Esophagus (tissue), 2 donors: ENCODE results near the gene POU2F2. TPM values are rescaled to one million over a fixed set of nuclear protein-coding genes. Genes with fewer than 3 reads are reported as not detected.
"Not testable (repeated sequence)": the region's sequence is repeated elsewhere in the genome, so short reads cannot be mapped to it uniquely, and the experiment has no call there.

Experiments used
- H3K27ac ChIP-seq, 2 donors: one replicate each; pipeline ENCODE4 v1.5.1; 2013; ENCODE audit warnings: low read depth in 2 of 2, mild to moderate bottlenecking in 2 of 2, inconsistent platforms in 1 of 2, low read length in 1 of 2, moderate library complexity in 1 of 2
- H3K27me3 ChIP-seq, 2 donors: one replicate each; pipeline ENCODE4 v1.6.1; 2013; ENCODE audit warnings: low read length in 2 of 2, control low read depth in 1 of 2, mild to moderate bottlenecking in 1 of 2; ENCODE audit not compliant: insufficient read depth in 2 of 2, control insufficient read depth in 1 of 2
- H3K36me3 ChIP-seq, 2 donors: one replicate each; pipeline ENCODE4 v1.6.1; 2013; ENCODE audit warnings: low read length in 1 of 2; ENCODE audit not compliant: control insufficient read depth in 2 of 2, insufficient read depth in 2 of 2
- H3K4me1 ChIP-seq, 2 donors: one replicate each; pipeline ENCODE4 v1.6.1; 2013; ENCODE audit warnings: low read length in 1 of 2; ENCODE audit not compliant: control insufficient read depth in 2 of 2, insufficient read depth in 2 of 2
- H3K4me3 ChIP-seq, 2 donors: one replicate each; pipeline ENCODE4 v1.5.1; 2013; ENCODE audit warnings: low read length in 2 of 2, mild to moderate bottlenecking in 2 of 2, low read depth in 1 of 2, moderate library complexity in 1 of 2
- H3K9me3 ChIP-seq, 2 donors: one replicate each; pipeline ENCODE4 v1.6.1; 2013; ENCODE audit warnings: mild to moderate bottlenecking in 2 of 2, low read depth in 1 of 2, low read length in 1 of 2, moderate library complexity in 1 of 2; ENCODE audit not compliant: control insufficient read depth in 2 of 2, insufficient read depth in 1 of 2
- WGBS, 2 donors: extraction: QIAGEN DNeasy Blood & Tissue Kit; methylation state at CpG; one replicate each; pipeline ENCODE4 v1.1.7; 2013; 5-methylcytosine and 5-hydroxymethylcytosine counted together
- polyA plus RNA-seq, 2 donors: library from polyadenylated mRNA; stranded (reverse); fragments of 200-250 nt; gene quantifications; one replicate each; pipeline ENCODE4 v1.2.3, GENCODE V29; 2013
- donor health status: healthy with polysubstance abuse.
- donor health status: Bipolar disorder and iron deficiency.

POU2F2 gene
- polyA plus RNA-seq, 2 donors = 0.39 to 0.79 TPM

- no peaks in the 10 kb centered on the region for H3K9me3 ChIP-seq
- no peaks in the 10 kb centered on the region for H3K36me3 ChIP-seq
- no peak overlapping the region for H3K27ac ChIP-seq
- WGBS, 2 donors = 84 to 93% methylated on average over 7 of the region's 7 CpGs
- H3K27me3 ChIP-seq = no peaks in the 10 kb centered on the region
- H3K4me3 ChIP-seq = no peak overlapping the region
- peaks cover 0 to 5% of the 10 kb centered on the region in 2 donors for H3K4me1 ChIP-seq
These were observed 86.7 kb downstream of the POU2F2 start for GRCh38 chr19:42045575-42045974.

GRCh38 chr19:42042455-42043170 is 89.6 kb downstream of the POU2F2 start:
- Histone ChIP-seq H3K27ac (no peak overlapping the region), H3K4me3 (no peak overlapping the region), H3K27me3 (no peaks in the 10 kb centered on the region), H3K9me3 (no peaks in the 10 kb centered on the region), H3K36me3 (no peaks in the 10 kb centered on the region), H3K4me1 (no peaks in the 10 kb centered on the region)
- 90 to 91% methylated on average over 30 of the region's 30 CpGs for WGBS, 2 donors

GRCh38 chr19:42040491-42040890 is 91.8 kb downstream of the POU2F2 start:
- H3K27ac ChIP-seq, H3K36me3 ChIP-seq, H3K4me1 ChIP-seq, H3K27me3 ChIP-seq, H3K4me3 ChIP-seq, H3K9me3 ChIP-seq: not testable (repeated sequence)
- WGBS, 2 donors = 58 to 62% methylated on average over 9 of the region's 9 CpGs

- no peak overlapping the region for H3K4me3 ChIP-seq
These were observed 92.2 kb downstream of the POU2F2 start for GRCh38 chr19:42040031-42040430.

DNA sequence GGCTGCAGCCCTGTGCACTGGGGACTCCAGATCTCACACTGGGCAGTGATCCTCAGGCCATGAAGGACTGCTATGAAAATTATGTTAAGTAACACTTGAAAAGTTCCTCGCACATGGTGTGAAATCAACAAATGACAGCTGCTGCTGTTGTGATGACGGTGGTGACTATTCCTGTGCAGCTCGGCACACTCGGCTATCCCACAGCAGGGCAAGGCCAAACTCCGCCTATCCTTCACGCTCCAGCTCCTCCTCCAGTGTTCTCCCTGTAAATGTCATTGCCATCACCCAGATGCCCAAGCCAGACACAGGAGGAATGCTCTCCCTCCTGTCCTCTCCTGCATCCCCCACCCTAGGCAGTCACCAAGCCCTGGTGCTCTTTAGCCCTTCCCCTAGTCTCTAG is 93.6 kb downstream of the POU2F2 start:
- Histone ChIP-seq H3K9me3 (no peaks in the 10 kb centered on the region), H3K36me3 (no peaks in the 10 kb centered on the region), H3K4me1 (no peaks in the 10 kb centered on the region), H3K4me3 (no peak overlapping the region), H3K27me3 (no peaks in the 10 kb centered on the region), H3K27ac (no peak overlapping the region)
- 69 to 78% methylated on average over 6 of the region's 6 CpGs for WGBS, 2 donors

More at GRCh38 chr19:42040031-42040430, 92.2 kb downstream of the POU2F2 start:
- Histone ChIP-seq H3K36me3 (no peaks in the 10 kb centered on the region), H3K4me1 (no peaks in the 10 kb centered on the region), H3K9me3 (no peaks in the 10 kb centered on the region), H3K27ac (no peak overlapping the region), H3K27me3 (no peaks in the 10 kb centered on the region)

DNA sequence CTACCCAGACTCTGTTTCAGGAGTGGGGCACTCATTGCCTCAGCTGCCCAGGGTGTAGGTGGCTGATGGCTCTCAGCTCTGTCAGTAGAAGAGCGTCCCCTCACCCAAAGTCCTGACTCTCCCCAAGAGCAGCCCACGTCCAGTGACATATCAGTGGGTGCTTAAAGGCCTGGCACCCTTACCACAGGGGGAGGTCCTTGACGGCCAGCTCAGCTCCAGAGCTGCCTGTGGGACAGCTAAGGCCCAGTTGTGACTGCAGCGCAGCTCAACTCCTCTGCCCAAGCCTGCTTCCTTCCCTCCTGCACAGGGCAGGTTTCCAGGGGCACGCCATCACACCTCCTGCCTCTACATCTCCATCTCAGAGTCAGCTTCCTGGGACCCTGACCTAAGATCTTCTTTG is 94.6 kb downstream of the POU2F2 start:
- Histone ChIP-seq H3K9me3 (no peaks in the 10 kb centered on the region), H3K36me3 (no peaks in the 10 kb centered on the region), H3K27ac (no peak overlapping the region), H3K4me3 (no peak overlapping the region), H3K4me1 (no peaks in the 10 kb centered on the region), H3K27me3 (no peaks in the 10 kb centered on the region)
- 79 to 81% methylated on average over 5 of the region's 5 CpGs for WGBS, 2 donors

Other genes starting within 250 kb of the POU2F2 start
- gene ARHGEF1, start 249.3 kb downstream of the POU2F2 start, polyA plus RNA-seq = 100 to 1,000 TPM in 1 of 2 donors, 10 to 100 TPM in 1; 51.2 to 104 TPM
- under 1 TPM; 0.07 to 0.24 TPM for gene ERFL, start 204.0 kb downstream of the POU2F2 start, polyA plus RNA-seq
- 100 to 1,000 TPM in 1 of 2 donors, 10 to 100 TPM in 1; 77.7 to 121 TPM for gene RABAC1, start 173.1 kb downstream of the POU2F2 start, polyA plus RNA-seq
- gene ATP1A3, start 138.2 kb downstream of the POU2F2 start, polyA plus RNA-seq = under 1 TPM; 0.12 TPM
- gene GRIK5, start 62.2 kb downstream of the POU2F2 start, polyA plus RNA-seq = 1 to 10 TPM; 1.1 to 1.4 TPM
- 1 to 10 TPM; 6.5 to 8.9 TPM for gene ZNF574, start 56.3 kb downstream of the POU2F2 start, polyA plus RNA-seq
- 10 to 100 TPM; 20.7 to 21.9 TPM for gene DEDD2, start 85.2 kb upstream of the POU2F2 start, polyA plus RNA-seq
- 1 to 10 TPM; 2.3 to 3.6 TPM for gene ZNF526, start 87.9 kb upstream of the POU2F2 start, polyA plus RNA-seq
- gene GSK3A, start 110.2 kb upstream of the POU2F2 start, polyA plus RNA-seq = 10 to 100 TPM; 32.9 TPM
- gene ERF, start 122.7 kb upstream of the POU2F2 start, polyA plus RNA-seq = 10 to 100 TPM; 19.5 to 29.6 TPM
- 10 to 100 TPM; 20.6 to 35.2 TPM for gene CIC, start 136.8 kb upstream of the POU2F2 start, polyA plus RNA-seq
- 1 to 10 TPM in 1 of 2 donors, under 1 TPM in 1; 0.81 to 1.1 TPM for gene PRR19, start 169.7 kb upstream of the POU2F2 start, polyA plus RNA-seq
- gene PAFAH1B3, start 170.2 kb upstream of the POU2F2 start, polyA plus RNA-seq = 10 to 100 TPM; 35.7 to 38.1 TPM
- under 1 TPM; 0.04 to 0.08 TPM for gene TMEM145, start 180.9 kb upstream of the POU2F2 start, polyA plus RNA-seq
- gene MEGF8, start 193.2 kb upstream of the POU2F2 start, polyA plus RNA-seq = 1 to 10 TPM; 4.4 to 8.6 TPM